HL-60 (cell line): Measurements from ENCODE around the gene ITCH.

Experiments
- DNase-seq, 2 experiments: peaks; one replicate each; pipeline ENCODE4 v3.0.0-alpha.2; 2010 to 2020; ENCODE audit warnings: low read depth in 1 of 2, low spot score in 1 of 2
- H3K27ac ChIP-seq: fragments of 250-450 bp; sonication (Bioruptor Pico); replicated peaks from 2 replicates; pipeline ENCODE4 v1.5.1; 2020; ENCODE audit warnings: mild to moderate bottlenecking, moderate library complexity
- H3K27me3 ChIP-seq: fragments of 250-450 bp; sonication (Bioruptor Pico); 2 replicates; pipeline ENCODE4 v1.5.1; 2021; ENCODE audit warnings: mild to moderate bottlenecking, moderate library complexity; ENCODE audit not compliant: insufficient read depth, poor library complexity, severe bottlenecking
- H3K4me3 ChIP-seq: replicated peaks from 2 replicates; pipeline ENCODE4 v1.5.1; 2011; ENCODE audit warnings: mild to moderate bottlenecking, control low read depth, low read length; ENCODE audit not compliant: insufficient read depth
- CTCF ChIP-seq: IDR thresholded peaks from one replicate; pipeline ENCODE4 v1.5.1; 2011; ENCODE audit warnings: low read length, control low read depth, inconsistent platforms; ENCODE audit not compliant: insufficient read depth
- GABPA ChIP-seq: IDR thresholded peaks from 2 replicates; pipeline ENCODE4 v1.6.1; 2012; ENCODE audit warnings: low read depth
- POLR2AphosphoS5 ChIP-seq: IDR thresholded peaks from 2 replicates; pipeline ENCODE4 v1.6.1; 2012; ENCODE audit warnings: low read depth
- REST ChIP-seq: IDR thresholded peaks from 2 replicates; pipeline ENCODE4 v1.6.1; 2012; ENCODE audit warnings: low read depth; ENCODE audit not compliant: insufficient replicate concordance
- SPI1 ChIP-seq: IDR thresholded peaks from 2 replicates; pipeline ENCODE4 v1.6.1; 2012; ENCODE audit warnings: low read depth, mild to moderate bottlenecking, borderline replicate concordance

ITCH gene

GRCh38 chr20:34549291-34549928, 186.3 kb downstream of the ITCH start:
- H3K27ac ChIP-seq = no peak overlapping the region
- H3K4me3 ChIP-seq = no peak overlapping the region
- TF ChIP-seq REST (no peak), SPI1 (no peak), POLR2AphosphoS5 (no peak), GABPA (no peak), CTCF (no peak)
- H3K27me3 ChIP-seq = no peaks in the 10 kb centered on the region
- no peak for DNase-seq

GRCh38 chr20:34549929-34550305, 186.8 kb downstream of the ITCH start:
- Histone ChIP-seq H3K27me3 (no peaks in the 10 kb centered on the region), H3K27ac (no peak overlapping the region), H3K4me3 (no peak overlapping the region)
- no peak for DNase-seq
- TF ChIP-seq REST (no peak), GABPA (no peak), POLR2AphosphoS5 (no peak), SPI1 (no peak), CTCF (no peak)

GRCh38 chr20:34552569-34552968, 189.5 kb downstream of the ITCH start:
- TF ChIP-seq POLR2AphosphoS5 (no peak), SPI1 (no peak), CTCF (no peak), REST (no peak), GABPA (no peak)
- no peak for DNase-seq
- no peak overlapping the region for H3K27ac ChIP-seq
- no peak overlapping the region for H3K4me3 ChIP-seq
- no peaks in the 10 kb centered on the region for H3K27me3 ChIP-seq
